GM19240 (cell line): ENCODE data around the gene TMEM82.

Experiments used
- DNase-seq: peaks from one replicate; pipeline ENCODE4 v3.0.0; 2011; ENCODE audit warnings: low spot score; ENCODE audit not compliant: insufficient read length

TMEM82 gene

GRCh38 chr1:15719381-15720120 lies 22.7 kb upstream of the TMEM82 start:
- DNase-seq = no peak

- DNase-seq = no peak
Observed at GRCh38 chr1:15720861-15721260, 21.4 kb upstream of the TMEM82 start.

- DNase-seq = no peak
Observed at GRCh38 chr1:15722411-15722810, 19.9 kb upstream of the TMEM82 start.

- no peak for DNase-seq
Observed at GRCh38 chr1:15722836-15723532, 19.3 kb upstream of the TMEM82 start.

GRCh38 chr1:15723631-15724246 lies 18.6 kb upstream of the TMEM82 start:
- no peak for DNase-seq

- no peak for DNase-seq
Observed at GRCh38 chr1:15724949-15725880, 17.1 kb upstream of the TMEM82 start.

- DNase-seq = no peak
Observed at GRCh38 chr1:15726508-15726907, 15.8 kb upstream of the TMEM82 start.

- DNase-seq = no peak
Observed at GRCh38 chr1:15727021-15727420, 15.3 kb upstream of the TMEM82 start.

- DNase-seq = no peak
Observed at GRCh38 chr1:15727424-15727823, 14.9 kb upstream of the TMEM82 start.

- no peak for DNase-seq
Observed at GRCh38 chr1:15727866-15728534, 14.3 kb upstream of the TMEM82 start.

- no peak for DNase-seq
Observed at GRCh38 chr1:15728937-15729657, 13.2 kb upstream of the TMEM82 start.

GRCh38 chr1:15730423-15730822 lies 11.9 kb upstream of the TMEM82 start:
- DNase-seq = no peak

- no peak for DNase-seq
Observed at GRCh38 chr1:15730936-15731335, 11.4 kb upstream of the TMEM82 start.

GRCh38 chr1:15731735-15732685 lies 10.3 kb upstream of the TMEM82 start:
- no peak for DNase-seq

GRCh38 chr1:15732686-15733081 lies 9.6 kb upstream of the TMEM82 start:
- DNase-seq = no peak

GRCh38 chr1:15733218-15733725 lies 9.0 kb upstream of the TMEM82 start:
- DNase-seq = no peak

- DNase-seq = no peak
Observed at GRCh38 chr1:15733726-15734226, 8.5 kb upstream of the TMEM82 start.

- no peak for DNase-seq
Observed at GRCh38 chr1:15734296-15734695, 8.0 kb upstream of the TMEM82 start.

GRCh38 chr1:15734901-15735300 lies 7.4 kb upstream of the TMEM82 start:
- no peak for DNase-seq
